ENCODE data around the gene SLC27A5. TPM values are rescaled to one million over a fixed set of nuclear protein-coding genes. Genes with fewer than 3 reads are reported as not detected.

Gene SLC27A5
- total and polyA plus RNA-seq, 2 experiments from 2014 or later: 16.2 to 35.5 TPM

DNA sequence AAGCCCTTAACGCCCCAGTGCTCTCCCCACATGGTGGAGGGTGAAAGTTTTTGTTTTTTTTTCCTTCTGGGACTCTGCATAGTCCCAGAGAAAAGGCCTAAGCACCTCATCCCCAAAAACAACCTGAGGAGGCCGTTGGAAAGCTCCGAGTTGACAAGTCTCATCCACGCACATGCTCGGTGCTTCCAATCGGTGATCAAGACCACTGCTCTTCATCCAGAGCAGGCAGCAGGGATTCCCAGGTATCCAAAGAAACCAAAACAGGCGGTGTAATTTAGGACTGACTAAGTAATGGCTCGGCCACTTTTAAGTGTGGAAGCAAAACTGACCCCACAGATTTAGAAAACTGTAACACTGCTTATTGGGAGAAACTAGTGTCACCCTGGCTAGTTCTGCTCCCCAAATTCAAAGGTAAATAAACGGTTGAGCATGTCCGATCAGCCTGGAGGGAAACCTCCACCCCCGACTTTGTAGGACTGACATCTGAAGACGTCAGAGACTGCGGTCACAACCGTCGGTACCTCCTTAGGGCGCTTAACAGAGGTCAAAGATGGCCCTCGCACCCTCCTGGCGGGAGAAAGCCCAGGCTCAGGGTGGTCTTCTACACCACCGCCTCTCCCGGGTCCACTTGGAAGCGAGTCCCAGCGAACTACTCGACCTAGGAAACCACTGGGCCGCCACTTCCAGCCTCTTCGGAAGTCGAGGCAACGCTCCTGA, 36.6 kb downstream of the SLC27A5 start:
- Histone ChIP-seq H3F3A (replicated peaks; ENCODE audit: low read depth) (peaks cover 13% of the 10 kb centered on the region), H3K9me2 (ENCODE audit: insufficient read depth) (no peaks in the 10 kb centered on the region), H3K27me3 (ENCODE audit: insufficient read depth) (no peaks in the 10 kb centered on the region), H3K36me3 (ENCODE audit: insufficient read depth) (no peaks in the 10 kb centered on the region), H3K4me1 (ENCODE audit: insufficient read depth) (peaks cover 4% of the 10 kb centered on the region; the same call in 1 of the 2 replicates), H3K27ac (ENCODE audit: low read depth) (0 out of 2 replicates have a peak overlapping the region, but pooled peaks have one; percentile 96), H2AFZ (peak overlapping the region; percentile 96), H3K4me3 (peak overlapping the region; percentile 82), H4K20me1 (replicated peaks; ENCODE audit: insufficient read depth) (no peaks in the 10 kb centered on the region), H3K79me2 (replicated peaks; ENCODE audit: insufficient read depth) (no peaks in the 10 kb centered on the region), H3K4me2 (peak overlapping the region; percentile 94)
- peak overlapping the region; percentile 18; the same call in 1 of the 2 replicates for H3K27ac Mint-ChIP-seq
- H3K27me3 Mint-ChIP-seq (ENCODE audit: insufficient read depth, low read depth, poor library complexity): peaks cover 25% of the 10 kb centered on the region
- H3K36me3 Mint-ChIP-seq (ENCODE audit: low read depth): peaks cover 14% of the 10 kb centered on the region
- peak; percentile 5 for ATAC-seq
- no peaks in the 10 kb centered on the region; the same call in 2 of the 3 replicates for H3K9me3 Mint-ChIP-seq
- peaks cover 10% of the 10 kb centered on the region for H3K4me1 Mint-ChIP-seq
- DNase-seq (ENCODE audit: low spot score): no peak
- TF ChIP-seq JUNB (IDR thresholded peaks at IDR 0.05; ENCODE audit: unreplicated experiment): no peak
- TF ChIP-seq, protein P1, sequence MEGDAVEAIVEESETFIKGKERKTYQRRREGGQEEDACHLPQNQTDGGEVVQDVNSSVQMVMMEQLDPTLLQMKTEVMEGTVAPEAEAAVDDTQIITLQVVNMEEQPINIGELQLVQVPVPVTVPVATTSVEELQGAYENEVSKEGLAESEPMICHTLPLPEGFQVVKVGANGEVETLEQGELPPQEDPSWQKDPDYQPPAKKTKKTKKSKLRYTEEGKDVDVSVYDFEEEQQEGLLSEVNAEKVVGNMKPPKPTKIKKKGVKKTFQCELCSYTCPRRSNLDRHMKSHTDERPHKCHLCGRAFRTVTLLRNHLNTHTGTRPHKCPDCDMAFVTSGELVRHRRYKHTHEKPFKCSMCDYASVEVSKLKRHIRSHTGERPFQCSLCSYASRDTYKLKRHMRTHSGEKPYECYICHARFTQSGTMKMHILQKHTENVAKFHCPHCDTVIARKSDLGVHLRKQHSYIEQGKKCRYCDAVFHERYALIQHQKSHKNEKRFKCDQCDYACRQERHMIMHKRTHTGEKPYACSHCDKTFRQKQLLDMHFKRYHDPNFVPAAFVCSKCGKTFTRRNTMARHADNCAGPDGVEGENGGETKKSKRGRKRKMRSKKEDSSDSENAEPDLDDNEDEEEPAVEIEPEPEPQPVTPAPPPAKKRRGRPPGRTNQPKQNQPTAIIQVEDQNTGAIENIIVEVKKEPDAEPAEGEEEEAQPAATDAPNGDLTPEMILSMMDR (conservative IDR thresholded peaks at IDR 0.05; ENCODE audit: low read depth in 2 of 2): no peak
- TF ChIP-seq EZH2 (IDR thresholded peaks at IDR 0.05; ENCODE audit: low read depth, unreplicated experiment): no peak
- no peak for TF ChIP-seq REST (IDR thresholded peaks at IDR 0.05; ENCODE audit: unreplicated experiment)
- TF ChIP-seq NANOG (IDR thresholded peaks at IDR 0.05; ENCODE audit: borderline replicate concordance): no peak
- no peak for TF ChIP-seq CREB1 (CRISPR knock-in tag; IDR thresholded peaks at IDR 0.05; ENCODE audit: low read depth)
- no peak for TF ChIP-seq ZNF331 (CRISPR knock-in tag; IDR thresholded peaks at IDR 0.05; ENCODE audit: low read depth)
- TF ChIP-seq, protein P2, sequence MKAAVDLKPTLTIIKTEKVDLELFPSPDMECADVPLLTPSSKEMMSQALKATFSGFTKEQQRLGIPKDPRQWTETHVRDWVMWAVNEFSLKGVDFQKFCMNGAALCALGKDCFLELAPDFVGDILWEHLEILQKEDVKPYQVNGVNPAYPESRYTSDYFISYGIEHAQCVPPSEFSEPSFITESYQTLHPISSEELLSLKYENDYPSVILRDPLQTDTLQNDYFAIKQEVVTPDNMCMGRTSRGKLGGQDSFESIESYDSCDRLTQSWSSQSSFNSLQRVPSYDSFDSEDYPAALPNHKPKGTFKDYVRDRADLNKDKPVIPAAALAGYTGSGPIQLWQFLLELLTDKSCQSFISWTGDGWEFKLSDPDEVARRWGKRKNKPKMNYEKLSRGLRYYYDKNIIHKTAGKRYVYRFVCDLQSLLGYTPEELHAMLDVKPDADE (IDR thresholded peaks at IDR 0.05): no peak
- TF ChIP-seq, protein P3, sequence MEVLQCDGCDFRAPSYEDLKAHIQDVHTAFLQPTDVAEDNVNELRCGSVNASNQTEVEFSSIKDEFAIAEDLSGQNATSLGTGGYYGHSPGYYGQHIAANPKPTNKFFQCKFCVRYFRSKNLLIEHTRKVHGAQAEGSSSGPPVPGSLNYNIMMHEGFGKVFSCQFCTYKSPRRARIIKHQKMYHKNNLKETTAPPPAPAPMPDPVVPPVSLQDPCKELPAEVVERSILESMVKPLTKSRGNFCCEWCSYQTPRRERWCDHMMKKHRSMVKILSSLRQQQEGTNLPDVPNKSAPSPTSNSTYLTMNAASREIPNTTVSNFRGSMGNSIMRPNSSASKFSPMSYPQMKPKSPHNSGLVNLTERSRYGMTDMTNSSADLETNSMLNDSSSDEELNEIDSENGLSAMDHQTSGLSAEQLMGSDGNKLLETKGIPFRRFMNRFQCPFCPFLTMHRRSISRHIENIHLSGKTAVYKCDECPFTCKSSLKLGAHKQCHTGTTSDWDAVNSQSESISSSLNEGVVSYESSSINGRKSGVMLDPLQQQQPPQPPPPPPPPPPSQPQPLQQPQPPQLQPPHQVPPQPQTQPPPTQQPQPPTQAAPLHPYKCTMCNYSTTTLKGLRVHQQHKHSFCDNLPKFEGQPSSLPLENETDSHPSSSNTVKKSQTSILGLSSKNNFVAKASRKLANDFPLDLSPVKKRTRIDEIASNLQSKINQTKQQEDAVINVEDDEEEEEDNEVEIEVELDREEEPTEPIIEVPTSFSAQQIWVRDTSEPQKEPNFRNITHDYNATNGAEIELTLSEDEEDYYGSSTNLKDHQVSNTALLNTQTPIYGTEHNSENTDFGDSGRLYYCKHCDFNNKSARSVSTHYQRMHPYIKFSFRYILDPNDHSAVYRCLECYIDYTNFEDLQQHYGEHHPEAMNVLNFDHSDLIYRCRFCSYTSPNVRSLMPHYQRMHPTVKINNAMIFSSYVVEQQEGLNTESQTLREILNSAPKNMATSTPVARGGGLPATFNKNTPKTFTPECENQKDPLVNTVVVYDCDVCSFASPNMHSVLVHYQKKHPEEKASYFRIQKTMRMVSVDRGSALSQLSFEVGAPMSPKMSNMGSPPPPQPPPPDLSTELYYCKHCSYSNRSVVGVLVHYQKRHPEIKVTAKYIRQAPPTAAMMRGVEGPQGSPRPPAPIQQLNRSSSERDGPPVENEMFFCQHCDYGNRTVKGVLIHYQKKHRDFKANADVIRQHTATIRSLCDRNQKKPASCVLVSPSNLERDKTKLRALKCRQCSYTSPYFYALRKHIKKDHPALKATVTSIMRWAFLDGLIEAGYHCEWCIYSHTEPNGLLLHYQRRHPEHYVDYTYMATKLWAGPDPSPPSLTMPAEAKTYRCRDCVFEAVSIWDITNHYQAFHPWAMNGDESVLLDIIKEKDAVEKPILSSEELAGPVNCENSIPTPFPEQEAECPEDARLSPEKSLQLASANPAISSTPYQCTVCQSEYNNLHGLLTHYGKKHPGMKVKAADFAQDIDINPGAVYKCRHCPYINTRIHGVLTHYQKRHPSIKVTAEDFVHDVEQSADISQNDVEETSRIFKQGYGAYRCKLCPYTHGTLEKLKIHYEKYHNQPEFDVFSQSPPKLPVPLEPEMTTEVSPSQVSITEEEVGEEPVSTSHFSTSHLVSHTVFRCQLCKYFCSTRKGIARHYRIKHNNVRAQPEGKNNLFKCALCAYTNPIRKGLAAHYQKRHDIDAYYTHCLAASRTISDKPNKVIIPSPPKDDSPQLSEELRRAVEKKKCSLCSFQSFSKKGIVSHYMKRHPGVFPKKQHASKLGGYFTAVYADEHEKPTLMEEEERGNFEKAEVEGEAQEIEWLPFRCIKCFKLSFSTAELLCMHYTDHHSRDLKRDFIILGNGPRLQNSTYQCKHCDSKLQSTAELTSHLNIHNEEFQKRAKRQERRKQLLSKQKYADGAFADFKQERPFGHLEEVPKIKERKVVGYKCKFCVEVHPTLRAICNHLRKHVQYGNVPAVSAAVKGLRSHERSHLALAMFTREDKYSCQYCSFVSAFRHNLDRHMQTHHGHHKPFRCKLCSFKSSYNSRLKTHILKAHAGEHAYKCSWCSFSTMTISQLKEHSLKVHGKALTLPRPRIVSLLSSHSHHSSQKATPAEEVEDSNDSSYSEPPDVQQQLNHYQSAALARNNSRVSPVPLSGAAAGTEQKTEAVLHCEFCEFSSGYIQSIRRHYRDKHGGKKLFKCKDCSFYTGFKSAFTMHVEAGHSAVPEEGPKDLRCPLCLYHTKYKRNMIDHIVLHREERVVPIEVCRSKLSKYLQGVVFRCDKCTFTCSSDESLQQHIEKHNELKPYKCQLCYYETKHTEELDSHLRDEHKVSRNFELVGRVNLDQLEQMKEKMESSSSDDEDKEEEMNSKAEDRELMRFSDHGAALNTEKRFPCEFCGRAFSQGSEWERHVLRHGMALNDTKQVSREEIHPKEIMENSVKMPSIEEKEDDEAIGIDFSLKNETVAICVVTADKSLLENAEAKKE (CRISPR knock-in tag; IDR thresholded peaks at IDR 0.05): no peak
- TF ChIP-seq STAT1 (IDR thresholded peaks at IDR 0.05; ENCODE audit: unreplicated experiment): no peak
- no peak for TF ChIP-seq POLR2AphosphoS5 (IDR thresholded peaks at IDR 0.05; ENCODE audit: low read depth)
- TF ChIP-seq EZH2phosphoT487 (IDR thresholded peaks at IDR 0.05; ENCODE audit: unreplicated experiment): no peak
- no peak for TF ChIP-seq ZNF114 (CRISPR knock-in tag; IDR thresholded peaks at IDR 0.05)
- H3K4me3 Mint-ChIP-seq: peak overlapping the region; percentile 93

Measured in GM23338 (cell line).